Right atrium auricular region (tissue), 2 donors: ENCODE results near the gene KCNV2. TPM values are rescaled to one million over a fixed set of nuclear protein-coding genes. Genes with fewer than 3 reads are reported as not detected.

Experiments used
- DNase-seq: peaks from one replicate; pipeline ENCODE4 v3.0.0-alpha.2; 2019; ENCODE audit warnings: low spot score
- H3K27ac ChIP-seq, 2 donors: fragments of 200-600 bp; sonication (generic); 1 replicate in 1 of 2; 2 replicates in 1 of 2; pipeline ENCODE4 v1.5.1; 2016 to 2019
- H3K27me3 ChIP-seq, 2 donors: fragments of 200-600 bp; sonication (generic); one replicate each; pipeline versions ENCODE4 v1.5.1 to v1.6.0; 2017 to 2019
- H3K36me3 ChIP-seq: fragments of 200-600 bp; sonication (generic); one replicate; pipeline ENCODE4 v1.5.1; 2016
- H3K4me1 ChIP-seq, 2 donors: fragments of 200-600 bp; sonication (generic); one replicate each; pipeline versions ENCODE4 v1.5.1 to v1.6.0; 2017 to 2019
- H3K4me3 ChIP-seq, 2 donors: fragments of 200-600 bp; sonication (generic); 1 replicate in 1 of 2; 2 replicates in 1 of 2; pipeline ENCODE4 v1.5.1; 2017 to 2019; ENCODE audit warnings: mild to moderate bottlenecking in 1 of 2, moderate library complexity in 1 of 2
- H3K9me3 ChIP-seq, 2 donors: fragments of 200-600 bp; sonication (generic); one replicate each; pipeline ENCODE4 v1.5.1; 2019
- CTCF ChIP-seq, 2 donors: fragments of 200-600 bp; sonication (generic); IDR thresholded peaks; one replicate each; pipeline ENCODE4 v1.5.1; 2019; ENCODE audit warnings: antibody characterized with exemption in 2 of 2
- total RNA-seq, 2 donors: library from RNA; depleted of rRNA; stranded (reverse); fragments of >200 nt; gene quantifications; one replicate each; pipeline ENCODE4 v1.1.0, GENCODE V29; 2016

The KCNV2 gene
- total RNA-seq, 2 donors from 2014 or later = not detected

- Histone ChIP-seq H3K9me3 (no peaks in the 10 kb centered on the region), H3K36me3 (no peaks in the 10 kb centered on the region), H3K4me1 (peaks cover 0 to 6% of the 10 kb centered on the region in 2 donors), H3K27me3 (no peaks in the 10 kb centered on the region), H3K4me3 (no peak overlapping the region), H3K27ac (peak overlapping the region in 1 of 2 donors; percentile 34)
- no peak for DNase-seq
- no peak for TF ChIP-seq CTCF (IDR thresholded peaks at IDR 0.05)
Observed at GRCh38 chr9:2677915-2678889, 39.1 kb upstream of the KCNV2 start.

GRCh38 chr9:2679011-2679410 is 38.3 kb upstream of the KCNV2 start:
- Histone ChIP-seq H3K4me3 (no peak overlapping the region), H3K27me3 (no peaks in the 10 kb centered on the region), H3K27ac (no peak overlapping the region), H3K4me1 (peaks cover 0 to 6% of the 10 kb centered on the region in 2 donors), H3K36me3 (no peaks in the 10 kb centered on the region), H3K9me3 (no peaks in the 10 kb centered on the region)
- no peak for DNase-seq
- TF ChIP-seq CTCF (IDR thresholded peaks at IDR 0.05) = no peak

- Histone ChIP-seq H3K9me3 (no peaks in the 10 kb centered on the region), H3K27me3 (no peaks in the 10 kb centered on the region), H3K27ac (no peak overlapping the region), H3K4me1 (peaks cover 0 to 6% of the 10 kb centered on the region in 2 donors), H3K4me3 (no peak overlapping the region), H3K36me3 (no peaks in the 10 kb centered on the region)
- DNase-seq = no peak
- TF ChIP-seq CTCF (IDR thresholded peaks at IDR 0.05) = no peak
Observed at GRCh38 chr9:2681981-2682380, 35.3 kb upstream of the KCNV2 start.

- no peak overlapping the region for H3K27ac ChIP-seq
- no peaks in the 10 kb centered on the region for H3K9me3 ChIP-seq
- TF ChIP-seq CTCF (IDR thresholded peaks at IDR 0.05) = no peak
- no peaks in the 10 kb centered on the region for H3K27me3 ChIP-seq
- H3K4me3 ChIP-seq = no peak overlapping the region
- H3K36me3 ChIP-seq = no peaks in the 10 kb centered on the region
- no peaks in the 10 kb centered on the region for H3K4me1 ChIP-seq
- DNase-seq = no peak
Observed at GRCh38 chr9:2686911-2687310, 30.4 kb upstream of the KCNV2 start.

- H3K4me3 ChIP-seq = no peak overlapping the region
- H3K4me1 ChIP-seq = no peaks in the 10 kb centered on the region
- TF ChIP-seq CTCF (IDR thresholded peaks at IDR 0.05) = no peak
- DNase-seq = no peak
- H3K27ac ChIP-seq = peak overlapping the region in 1 of 2 donors; percentile 2
- no peaks in the 10 kb centered on the region for H3K9me3 ChIP-seq
- no peaks in the 10 kb centered on the region for H3K27me3 ChIP-seq
- no peaks in the 10 kb centered on the region for H3K36me3 ChIP-seq
Observed at GRCh38 chr9:2688636-2689035, 28.7 kb upstream of the KCNV2 start.
